ENCODE data around the gene ACTL6A. TPM values are rescaled to one million over a fixed set of nuclear protein-coding genes. Genes with fewer than 3 reads are reported as not detected.
A peak's percentile ranks its signal among the peaks of the same experiment; 100 is the strongest.

Gene ACTL6A
- total and polyA plus RNA-seq, 4 donors = 14.9 to 29.4 (median 24.2) TPM

GRCh38 chr3:179526482-179526881 lies 36.2 kb upstream of the ACTL6A start:
- 4% methylated on average over 1 of the region's 1 CpG for WGBS
- no peak overlapping the region for H3K4me3 ChIP-seq (ENCODE audit: low read depth in 1 of 3, low read length in 3 of 3)
- H3K27ac ChIP-seq (ENCODE audit: low read depth in 1 of 2, low read length in 2 of 2) = peak overlapping the region in 1 of 2 donors; percentile 50
- no peak overlapping the region for H3K9ac ChIP-seq (ENCODE audit: low read depth in 1 of 2, low read length in 2 of 2)
- H3K4me1 ChIP-seq (ENCODE audit: control insufficient read depth in 4 of 4, insufficient read depth in 4 of 4, low read length in 3 of 4) = no peaks in the 10 kb centered on the region
- H3K36me3 ChIP-seq (ENCODE audit: control insufficient read depth in 4 of 4, insufficient read depth in 3 of 4, low read depth in 1 of 4, low read length in 3 of 4) = no peaks in the 10 kb centered on the region
- no peak for TF ChIP-seq REST (IDR thresholded peaks at IDR 0.05)
- no peak for TF ChIP-seq JUND (IDR thresholded peaks at IDR 0.05)
- TF ChIP-seq CTCF (IDR thresholded peaks at IDR 0.05; ENCODE audit: low read depth, low read length, missing input control) = no peak
- no peak for TF ChIP-seq HNF4G (IDR thresholded peaks at IDR 0.05)
- no peak for TF ChIP-seq RXRA (IDR thresholded peaks at IDR 0.05)
- no peak for TF ChIP-seq ATF3 (IDR thresholded peaks at IDR 0.05)
- no peak for TF ChIP-seq GABPA (IDR thresholded peaks at IDR 0.05 in 1 of 2, conservative IDR thresholded peaks at IDR 0.05 in 1 of 2)
- no peak for TF ChIP-seq FOXA2 (IDR thresholded peaks at IDR 0.05)
- no peak for TF ChIP-seq ZBTB33 (IDR thresholded peaks at IDR 0.05)
- no peak for TF ChIP-seq YY1 (IDR thresholded peaks at IDR 0.05)
- no peak for TF ChIP-seq TAF1 (conservative IDR thresholded peaks at IDR 0.05)
- no peak for TF ChIP-seq NR2F2 (IDR thresholded peaks at IDR 0.05)
- no peak for TF ChIP-seq RAD21 (IDR thresholded peaks at IDR 0.05)
- no peak for TF ChIP-seq MAX (IDR thresholded peaks at IDR 0.05)
- TF ChIP-seq FOXA1 (IDR thresholded peaks at IDR 0.05) = no peak
- no peak for TF ChIP-seq HNF4A (conservative IDR thresholded peaks at IDR 0.05)
- TF ChIP-seq SP1 (IDR thresholded peaks at IDR 0.05) = no peak
- TF ChIP-seq EGR1 (IDR thresholded peaks at IDR 0.05; ENCODE audit: low read depth in 2 of 2) = no peak
- H3K27me3 ChIP-seq (ENCODE audit: control insufficient read depth in 4 of 4, insufficient read depth in 4 of 4, low read length in 3 of 4) = no peaks in the 10 kb centered on the region
- DNase-seq (ENCODE audit: low spot score) = no peak
- H3K9me3 ChIP-seq (ENCODE audit: control insufficient read depth in 4 of 4, low read length in 3 of 4) = no peaks in the 10 kb centered on the region

All from liver (tissue), 9 donors.